Gastrocnemius medialis (tissue), 4 donors: ENCODE measurements around the gene DNM3. TPM values are rescaled to one million over a fixed set of nuclear protein-coding genes. Genes with fewer than 3 reads are reported as not detected.
A peak's percentile ranks its signal among the peaks of the same experiment; 100 is the strongest.

ENCODE experiments used
- ATAC-seq, 2 donors: fragments of 150-250 bp; one replicate each; pipeline ENCODE4 v1.9.1; 2016
- DNase-seq, 2 donors: peaks; one replicate each; pipeline ENCODE4 v3.0.0-alpha.2; 2019
- H3K27ac ChIP-seq, 4 donors: fragments of 200-600 bp; sonication (generic); 1 replicate in 1 of 4; 2 replicates in 3 of 4; pipeline ENCODE4 v1.5.1; 2016 to 2018; ENCODE audit warnings: mild to moderate bottlenecking in 2 of 4, moderate library complexity in 1 of 4
- H3K27me3 ChIP-seq, 3 donors: fragments of 200-600 bp; sonication (generic) in 2 of 3; 1 replicate in 1 of 3; 2 replicates in 2 of 3; pipeline versions ENCODE4 v1.5.1 to v1.6.0; 2016 to 2019; ENCODE audit warnings: mild to moderate bottlenecking in 1 of 3, moderate library complexity in 1 of 3
- H3K36me3 ChIP-seq, 2 donors: fragments of 200-600 bp; sonication (generic) in 1 of 2; one replicate each; pipeline ENCODE4 v1.5.1; 2017 to 2018
- H3K4me1 ChIP-seq, 2 donors: fragments of 200-600 bp; sonication (generic) in 1 of 2; one replicate each; pipeline ENCODE4 v1.5.1; 2016 to 2017; ENCODE audit warnings: mild to moderate bottlenecking in 2 of 2
- H3K4me3 ChIP-seq, 4 donors: fragments of 200-600 bp; sonication (generic) in 3 of 4; 1 replicate in 1 of 4; 2 replicates in 3 of 4; pipeline ENCODE4 v1.5.1; 2016 to 2019; ENCODE audit warnings: mild to moderate bottlenecking in 2 of 4
- H3K9me3 ChIP-seq, 3 donors: fragments of 200-600 bp; sonication (generic) in 2 of 3; 1 replicate in 1 of 3; 2 replicates in 2 of 3; pipeline ENCODE4 v1.5.1; 2016 to 2019
- POLR2A ChIP-seq, 2 donors: fragments of 450-650 bp; IDR thresholded peaks; one replicate each; pipeline ENCODE4 v1.6.1; 2017; ENCODE audit warnings: antibody characterized with exemption in 2 of 2, mild to moderate bottlenecking in 2 of 2, moderate library complexity in 2 of 2
- in situ Hi-C, 4 donors: fragments of 200-750 bp; cut with MboI; loops; one replicate each; pipeline versions ENCODE4 v1.15.0 to v1.8.0; 2017; ENCODE audit warnings: low sequenced_read_pairs in 4 of 4
- intact Hi-C: fragments of 100-400 bp; cut with DNase I; formaldehyde crosslinking; loops from one replicate; pipeline ENCODE4 v1.15.1; 2023; ENCODE audit warnings: low total_unique reads
- total RNA-seq, 4 donors: library from RNA; depleted of rRNA; stranded (reverse); fragments of >200 nt; gene quantifications; one replicate each; pipeline versions ENCODE4 v1.1.0 to v1.2.3, GENCODE V29; 2016
- TF ChIP-seq, protein P1 (sequence below), 5 experiments: fragments of 450-650 bp in 3 of 5; fragments of 200-600 bp in 2 of 5; sonication (generic) in 2 of 5; IDR thresholded peaks in 4 of 5; conservative IDR thresholded peaks in 1 of 5; 1 replicate in 4 of 5; 2 replicates in 1 of 5; pipeline ENCODE4 v1.5.1; 2016 to 2019; ENCODE audit warnings: antibody characterized with exemption in 5 of 5, mild to moderate bottlenecking in 3 of 5, moderate library complexity in 3 of 5

DNM3 gene
- total RNA-seq, 4 donors from 2014 or later: 0.35 to 1.6 (median 1.1) TPM

DNA sequence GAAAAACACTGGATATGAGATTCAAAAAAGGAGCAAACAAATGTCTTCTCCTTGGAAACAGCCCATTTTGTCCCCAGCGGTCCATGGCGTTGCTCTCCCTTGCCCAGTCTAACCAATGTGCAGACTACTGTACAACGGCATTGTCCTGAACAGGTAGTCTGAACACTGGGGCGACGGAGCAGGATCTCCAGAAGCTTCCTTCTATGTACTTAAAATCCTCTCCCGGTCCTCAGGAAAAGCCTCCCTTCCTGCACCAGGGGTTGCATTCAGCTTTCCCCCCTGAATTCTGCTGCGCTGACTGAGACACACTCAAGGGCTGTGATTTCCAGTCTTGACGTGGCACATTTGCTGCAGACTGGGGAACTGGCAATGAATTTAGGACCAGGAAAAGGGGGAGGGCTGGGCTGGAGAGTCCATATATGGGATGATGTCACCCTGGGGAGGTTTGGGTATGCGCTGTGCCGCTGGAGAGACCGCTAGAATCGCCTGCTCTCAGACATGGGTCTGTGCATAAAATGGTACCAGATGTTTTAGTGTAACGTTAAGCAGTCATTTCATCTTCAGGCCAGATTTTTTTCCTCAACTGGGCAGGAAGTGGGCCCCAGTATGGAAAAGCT is 303.3 kb downstream of the DNM3 start:
- Histone ChIP-seq H3K27me3 (no peaks in the 10 kb centered on the region), H3K9me3 (no peaks in the 10 kb centered on the region), H3K4me1 (peaks cover 0 to 5% of the 10 kb centered on the region in 2 donors), H3K36me3 (no peaks in the 10 kb centered on the region), H3K4me3 (peak overlapping the region; percentile 47 to 53 (median 48)), H3K27ac (peak overlapping the region; percentile 65 to 78 (median 72))
- TF ChIP-seq POLR2A (IDR thresholded peaks at IDR 0.05): peak; percentile 39 to 81
- TF ChIP-seq, protein P1, sequence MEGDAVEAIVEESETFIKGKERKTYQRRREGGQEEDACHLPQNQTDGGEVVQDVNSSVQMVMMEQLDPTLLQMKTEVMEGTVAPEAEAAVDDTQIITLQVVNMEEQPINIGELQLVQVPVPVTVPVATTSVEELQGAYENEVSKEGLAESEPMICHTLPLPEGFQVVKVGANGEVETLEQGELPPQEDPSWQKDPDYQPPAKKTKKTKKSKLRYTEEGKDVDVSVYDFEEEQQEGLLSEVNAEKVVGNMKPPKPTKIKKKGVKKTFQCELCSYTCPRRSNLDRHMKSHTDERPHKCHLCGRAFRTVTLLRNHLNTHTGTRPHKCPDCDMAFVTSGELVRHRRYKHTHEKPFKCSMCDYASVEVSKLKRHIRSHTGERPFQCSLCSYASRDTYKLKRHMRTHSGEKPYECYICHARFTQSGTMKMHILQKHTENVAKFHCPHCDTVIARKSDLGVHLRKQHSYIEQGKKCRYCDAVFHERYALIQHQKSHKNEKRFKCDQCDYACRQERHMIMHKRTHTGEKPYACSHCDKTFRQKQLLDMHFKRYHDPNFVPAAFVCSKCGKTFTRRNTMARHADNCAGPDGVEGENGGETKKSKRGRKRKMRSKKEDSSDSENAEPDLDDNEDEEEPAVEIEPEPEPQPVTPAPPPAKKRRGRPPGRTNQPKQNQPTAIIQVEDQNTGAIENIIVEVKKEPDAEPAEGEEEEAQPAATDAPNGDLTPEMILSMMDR (IDR thresholded peaks at IDR 0.05 in 4 of 5, conservative IDR thresholded peaks at IDR 0.05 in 1 of 5): no peak
- in situ Hi-C loops (no loop called here), intact Hi-C loops (loop anchor here (5.0 to 10.0 kb wide), 2 partner anchors 253 to 1860 kb away; no protein-coding TSS in a partner anchor)
- ATAC-seq: peak; percentile 80 to 94
- peak; percentile 63 to 74 for DNase-seq

DNA sequence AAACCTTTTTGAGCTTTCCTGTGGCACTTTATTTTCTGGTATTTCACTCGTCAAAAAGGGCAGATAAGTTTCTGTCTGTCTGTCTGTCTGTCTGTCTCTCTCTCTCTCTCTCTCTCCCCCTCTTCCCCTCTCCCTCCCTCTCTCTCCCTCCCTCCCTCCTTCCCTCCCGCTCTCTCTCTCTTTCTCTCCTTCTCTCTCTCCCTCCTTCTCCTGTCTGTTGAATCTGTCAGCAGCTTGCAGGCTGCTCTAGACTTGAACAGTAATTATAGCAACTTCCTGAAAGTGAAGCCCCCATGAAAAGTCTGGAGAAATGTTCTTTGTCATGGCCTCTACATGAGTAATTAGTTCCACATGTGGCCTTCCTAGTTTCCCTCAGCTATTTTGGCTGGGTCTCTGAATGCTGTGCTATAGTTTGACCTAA is 303.9 kb downstream of the DNM3 start:
- H3K4me3 ChIP-seq: peak overlapping the region; percentile 47 to 53 (median 48)
- no peaks in the 10 kb centered on the region for H3K9me3 ChIP-seq
- ATAC-seq (peak; percentile 21 to 24), DNase-seq (no peak)
- intact Hi-C loops: loop anchor here (10.0 kb wide), 1 partner anchor 1860 kb away; no protein-coding TSS in a partner anchor
- H3K27me3 ChIP-seq: no peaks in the 10 kb centered on the region
- peaks cover 0 to 5% of the 10 kb centered on the region in 2 donors for H3K4me1 ChIP-seq
- peak overlapping the region; percentile 65 to 78 (median 72) for H3K27ac ChIP-seq
- TF ChIP-seq, protein P1 (IDR thresholded peaks at IDR 0.05 in 4 of 5, conservative IDR thresholded peaks at IDR 0.05 in 1 of 5): no peak
- TF ChIP-seq POLR2A (IDR thresholded peaks at IDR 0.05): no peak
- in situ Hi-C loops: no loop called here
- H3K36me3 ChIP-seq: no peaks in the 10 kb centered on the region

DNA sequence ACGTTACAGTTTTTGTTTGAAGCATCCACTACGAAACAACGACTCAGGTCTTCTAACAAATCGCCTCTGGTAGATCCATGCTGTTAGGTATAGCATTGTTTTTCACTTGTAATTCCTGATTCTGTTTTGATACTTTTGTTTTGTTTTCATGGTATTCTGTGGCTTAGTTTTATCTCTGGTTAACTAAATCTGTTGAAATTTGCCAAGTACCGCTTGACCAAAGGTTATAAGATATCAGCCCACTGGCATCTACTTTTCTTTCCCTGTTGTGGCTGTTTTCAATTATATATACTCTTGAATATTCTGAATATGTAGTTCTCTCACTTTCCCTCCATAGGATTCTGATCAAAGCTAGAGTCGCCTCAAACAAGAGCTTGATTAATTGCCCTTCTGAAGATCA is 304.4 kb downstream of the DNM3 start:
- Histone ChIP-seq H3K36me3 (no peaks in the 10 kb centered on the region), H3K27me3 (no peaks in the 10 kb centered on the region), H3K4me1 (peaks cover 0 to under 1% of the 10 kb centered on the region in 2 donors), H3K9me3 (no peaks in the 10 kb centered on the region), H3K27ac (peak overlapping the region; percentile 65 to 78 (median 72)), H3K4me3 (peak overlapping the region in 2 of 4 donors; percentile 47 to 53)
- in situ Hi-C loops (no loop called here), intact Hi-C loops (loop anchor here (10.0 kb wide), 1 partner anchor 1859 kb away; no protein-coding TSS in a partner anchor)
- DNase-seq (no peak), ATAC-seq (no peak)
- no peak for TF ChIP-seq POLR2A (IDR thresholded peaks at IDR 0.05)
- TF ChIP-seq, protein P1 (IDR thresholded peaks at IDR 0.05 in 4 of 5, conservative IDR thresholded peaks at IDR 0.05 in 1 of 5): no peak

DNA sequence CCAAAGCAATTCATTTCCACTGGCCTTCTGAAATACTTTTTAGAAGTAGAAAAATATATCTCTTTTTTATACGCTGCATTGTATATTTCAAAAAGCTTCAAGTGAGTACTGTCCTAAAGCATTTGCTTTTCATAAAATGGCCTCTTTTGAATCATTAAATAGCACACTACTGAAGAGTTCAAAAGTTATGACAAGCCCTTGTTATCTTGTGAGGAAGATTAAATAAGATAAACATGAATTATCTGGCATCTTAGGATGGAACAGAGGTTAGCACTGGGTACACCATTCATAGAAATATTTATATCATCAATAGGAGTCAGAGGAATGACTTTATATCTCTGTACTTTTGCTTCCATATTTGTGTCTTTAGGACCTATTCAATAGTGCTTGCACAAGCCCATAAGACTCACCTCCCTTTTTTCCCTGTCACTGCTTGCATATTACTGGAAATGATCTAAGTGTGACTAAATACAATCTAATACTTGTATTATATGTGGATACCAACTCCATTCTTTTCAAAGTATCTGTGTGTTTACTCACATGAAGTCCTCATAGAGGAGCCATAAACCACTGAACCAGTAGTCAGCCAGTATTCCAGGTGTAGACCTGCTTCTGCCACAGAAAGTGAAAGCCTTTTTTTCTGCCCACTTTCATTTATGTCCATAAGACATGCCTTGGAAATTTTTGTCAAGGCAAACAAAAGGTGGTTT is 305.0 kb downstream of the DNM3 start:
- TF ChIP-seq, protein P1 (IDR thresholded peaks at IDR 0.05 in 4 of 5, conservative IDR thresholded peaks at IDR 0.05 in 1 of 5): no peak
- TF ChIP-seq POLR2A (IDR thresholded peaks at IDR 0.05): no peak

More for the DNA sequence above, 305.0 kb downstream of the DNM3 start:
- no peak overlapping the region for H3K4me3 ChIP-seq
- no peaks in the 10 kb centered on the region for H3K4me1 ChIP-seq
- H3K9me3 ChIP-seq: no peaks in the 10 kb centered on the region
- peak overlapping the region; percentile 65 to 78 (median 72) for H3K27ac ChIP-seq
- no peaks in the 10 kb centered on the region for H3K36me3 ChIP-seq
- in situ Hi-C loops: no loop called here
- no peaks in the 10 kb centered on the region for H3K27me3 ChIP-seq
- intact Hi-C loops: loop anchor here (10.0 kb wide), 1 partner anchor 1859 kb away; no protein-coding TSS in a partner anchor
- no peak for DNase-seq
- ATAC-seq: no peak
